Liver (tissue), 9 donors: ENCODE results near the gene NUP37. TPM values are rescaled to one million over a fixed set of nuclear protein-coding genes. Genes with fewer than 3 reads are reported as not detected.
A peak's percentile ranks its signal among the peaks of the same experiment; 100 is the strongest.

ENCODE experiments used
- DNase-seq: peaks from one replicate; pipeline ENCODE4 v3.0.0-alpha.2; 2017; ENCODE audit warnings: low spot score
- H3K27ac ChIP-seq, 2 donors: one replicate each; pipeline ENCODE4 v1.7.0; 2013; ENCODE audit warnings: inconsistent platforms in 2 of 2, low read length in 2 of 2, control low read depth in 1 of 2, low read depth in 1 of 2, mild to moderate bottlenecking in 1 of 2
- H3K27me3 ChIP-seq, 4 donors: one replicate each; pipeline versions ENCODE4 v1.6.1 to v1.7.0; 2013; ENCODE audit warnings: low read length in 3 of 4, inconsistent platforms in 1 of 4, mild to moderate bottlenecking in 1 of 4, moderate library complexity in 1 of 4; ENCODE audit not compliant: control insufficient read depth in 4 of 4, insufficient read depth in 4 of 4
- H3K36me3 ChIP-seq, 4 donors: one replicate each; pipeline versions ENCODE4 v1.6.1 to v1.7.0; 2013; ENCODE audit warnings: low read length in 3 of 4, mild to moderate bottlenecking in 3 of 4, low read depth in 1 of 4, moderate library complexity in 1 of 4; ENCODE audit not compliant: control insufficient read depth in 4 of 4, insufficient read depth in 3 of 4
- H3K4me1 ChIP-seq, 4 donors: one replicate each; pipeline versions ENCODE4 v1.6.1 to v1.7.0; 2013; ENCODE audit warnings: low read length in 3 of 4, mild to moderate bottlenecking in 3 of 4, moderate library complexity in 1 of 4; ENCODE audit not compliant: control insufficient read depth in 4 of 4, insufficient read depth in 4 of 4
- H3K4me3 ChIP-seq, 3 donors: one replicate each; pipeline versions ENCODE4 v1.6.1 to v1.7.0; 2013; ENCODE audit warnings: low read length in 3 of 3, control low read depth in 1 of 3, low read depth in 1 of 3, mild to moderate bottlenecking in 1 of 3
- H3K9ac ChIP-seq, 2 donors: one replicate each; pipeline ENCODE4 v1.7.0; 2013; ENCODE audit warnings: low read length in 2 of 2, mild to moderate bottlenecking in 2 of 2, moderate library complexity in 2 of 2, control low read depth in 1 of 2, low read depth in 1 of 2
- H3K9me3 ChIP-seq, 4 donors: one replicate each; pipeline versions ENCODE4 v1.6.1 to v1.7.0; 2013; ENCODE audit warnings: low read length in 3 of 4; ENCODE audit not compliant: control insufficient read depth in 4 of 4
- EGR1 ChIP-seq, 2 donors: IDR thresholded peaks; 2 replicates each; pipeline ENCODE4 v1.6.1; 2016 to 2018; ENCODE audit warnings: antibody characterized with exemption in 2 of 2, low read depth in 2 of 2
- FOXA1 ChIP-seq: IDR thresholded peaks from 2 replicates; pipeline ENCODE4 v1.6.1; 2016; ENCODE audit warnings: antibody characterized with exemption
- FOXA2 ChIP-seq: IDR thresholded peaks from 2 replicates; pipeline ENCODE4 v1.6.1; 2016; ENCODE audit warnings: antibody characterized with exemption
- GABPA ChIP-seq, 2 donors: IDR thresholded peaks in 1 of 2; conservative IDR thresholded peaks in 1 of 2; 2 replicates each; pipeline ENCODE4 v1.6.1; 2016; ENCODE audit warnings: antibody characterized with exemption in 2 of 2, mild to moderate bottlenecking in 1 of 2, moderate library complexity in 1 of 2
- HNF4A ChIP-seq, 2 donors: conservative IDR thresholded peaks; 2 replicates each; pipeline ENCODE4 v1.6.1; 2016; ENCODE audit warnings: antibody characterized with exemption in 2 of 2, mild to moderate bottlenecking in 2 of 2
- HNF4G ChIP-seq: IDR thresholded peaks from 2 replicates; pipeline ENCODE4 v1.6.1; 2016; ENCODE audit warnings: antibody characterized with exemption
- JUND ChIP-seq, 2 donors: IDR thresholded peaks; 2 replicates each; pipeline ENCODE4 v1.6.1; 2016; ENCODE audit warnings: antibody characterized with exemption in 2 of 2
- NR2F2 ChIP-seq: IDR thresholded peaks from 2 replicates; pipeline ENCODE4 v1.6.1; 2016; ENCODE audit warnings: antibody characterized with exemption
- RAD21 ChIP-seq, 2 donors: IDR thresholded peaks; 2 replicates each; pipeline ENCODE4 v1.6.1; 2016; ENCODE audit warnings: antibody characterized with exemption in 2 of 2, mild to moderate bottlenecking in 2 of 2
- RXRA ChIP-seq, 2 donors: IDR thresholded peaks; 2 replicates each; pipeline ENCODE4 v1.6.1; 2017 to 2018; ENCODE audit warnings: antibody characterized with exemption in 2 of 2, mild to moderate bottlenecking in 1 of 2
- SP1 ChIP-seq: IDR thresholded peaks from 2 replicates; pipeline ENCODE4 v1.6.1; 2018; ENCODE audit warnings: antibody characterized with exemption, mild to moderate bottlenecking
- TAF1 ChIP-seq: conservative IDR thresholded peaks from 2 replicates; pipeline ENCODE4 v1.6.1; 2016; ENCODE audit warnings: antibody characterized with exemption, mild to moderate bottlenecking
- YY1 ChIP-seq: IDR thresholded peaks from 2 replicates; pipeline ENCODE4 v1.6.1; 2016; ENCODE audit warnings: antibody characterized with exemption, mild to moderate bottlenecking
- WGBS: extraction: QIAGEN DNeasy Blood & Tissue Kit; methylation state at CpG from one replicate; pipeline ENCODE4 v1.1.7; 2013; 5-methylcytosine and 5-hydroxymethylcytosine counted together
- polyA plus RNA-seq, 2 donors: library from polyadenylated mRNA; stranded (reverse) in 1 of 2; unstranded in 1 of 2; fragments of 200-250 nt in 1 of 2; fragments of >200 nt in 1 of 2; fragmentation: Nextera tagmentation in 1 of 2; extraction: Ambion mirVana in 1 of 2; gene quantifications; one replicate each; pipeline versions ENCODE4 v1.2.1 to v1.2.3, GENCODE V29; 2013 to 2015
- total RNA-seq, 2 donors: library from RNA; depleted of rRNA; stranded (reverse); fragments of >200 nt; gene quantifications; one replicate each; pipeline ENCODE4 v1.2.3, GENCODE V29; 2014
- TF ChIP-seq, protein P1 (sequence below): IDR thresholded peaks from 2 replicates; pipeline ENCODE4 v1.6.1; 2016; ENCODE audit warnings: antibody characterized with exemption, mild to moderate bottlenecking
- TF ChIP-seq, protein P2 (sequence below): fragments of 150-350 bp; IDR thresholded peaks from 2 replicates; pipeline ENCODE4 v1.5.1; 2017; ENCODE audit warnings: improper control_type of control experiment, low read depth, low read length; ENCODE audit not compliant: missing input control
- TF ChIP-seq, protein P3 (sequence below): IDR thresholded peaks from 2 replicates; pipeline ENCODE4 v1.6.1; 2016; ENCODE audit warnings: antibody characterized with exemption
- TF ChIP-seq, protein P4 (sequence below): IDR thresholded peaks from 2 replicates; pipeline ENCODE4 v1.6.1; 2016; ENCODE audit warnings: antibody characterized with exemption
- donor health status: healthy.
- donor health status: healthy.
- donor health status: healthy.
- donor health status: healthy.
- donor health status: healthy.

NUP37 gene
- total and polyA plus RNA-seq, 4 donors, result 7.3 to 24.5 (median 8.5) TPM

DNA sequence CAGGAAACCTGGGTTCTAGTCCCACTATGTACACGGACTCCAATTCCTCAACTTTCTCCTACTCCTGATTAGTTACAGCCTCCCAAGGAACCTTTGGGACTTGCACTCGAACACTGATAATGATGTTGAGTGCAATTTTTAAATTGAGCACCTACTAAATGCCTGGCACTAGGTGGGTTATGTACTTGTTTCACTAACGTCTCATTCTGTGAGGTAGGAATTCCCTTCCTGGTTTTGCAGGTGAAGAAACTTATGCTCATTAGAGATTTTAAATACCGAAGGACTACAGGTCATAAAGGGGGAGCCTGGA lies 605 bp upstream of the NUP37 start:
- no peak overlapping the region for H3K27ac ChIP-seq
- 7% methylated on average over 4 of the region's 4 CpGs for WGBS

DNA sequence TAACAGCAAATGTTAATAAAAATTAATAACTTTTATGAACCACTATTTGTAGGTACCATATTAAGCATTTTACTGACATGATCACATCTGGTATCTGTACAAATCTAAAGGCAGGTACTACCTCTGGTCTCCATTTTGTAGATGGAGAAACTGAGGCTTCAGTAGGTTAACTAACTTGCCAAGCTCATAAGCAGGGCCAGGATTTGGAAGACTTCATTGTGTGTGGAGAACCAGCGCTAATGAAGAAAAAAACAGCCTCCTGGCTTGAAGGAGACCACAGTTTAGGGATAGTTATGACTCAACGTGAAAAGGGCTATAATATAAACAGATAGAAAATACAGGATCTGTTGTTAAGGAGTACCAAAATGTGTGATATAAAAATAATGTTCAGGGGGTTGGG lies 1.0 kb downstream of the NUP37 start:
- Histone ChIP-seq H3K9me3 (no peaks in the 10 kb centered on the region), H3K27ac (no peak overlapping the region), H3K4me3 (peak overlapping the region; percentile 73 to 97 (median 77)), H3K9ac (no peak overlapping the region), H3K27me3 (no peaks in the 10 kb centered on the region), H3K4me1 (peaks cover 4 to 15% (median 12%) of the 10 kb centered on the region in 4 donors), H3K36me3 (peaks cover 3 to 6% (median 3%) of the 10 kb centered on the region in 4 donors)
- TF ChIP-seq, protein P1, sequence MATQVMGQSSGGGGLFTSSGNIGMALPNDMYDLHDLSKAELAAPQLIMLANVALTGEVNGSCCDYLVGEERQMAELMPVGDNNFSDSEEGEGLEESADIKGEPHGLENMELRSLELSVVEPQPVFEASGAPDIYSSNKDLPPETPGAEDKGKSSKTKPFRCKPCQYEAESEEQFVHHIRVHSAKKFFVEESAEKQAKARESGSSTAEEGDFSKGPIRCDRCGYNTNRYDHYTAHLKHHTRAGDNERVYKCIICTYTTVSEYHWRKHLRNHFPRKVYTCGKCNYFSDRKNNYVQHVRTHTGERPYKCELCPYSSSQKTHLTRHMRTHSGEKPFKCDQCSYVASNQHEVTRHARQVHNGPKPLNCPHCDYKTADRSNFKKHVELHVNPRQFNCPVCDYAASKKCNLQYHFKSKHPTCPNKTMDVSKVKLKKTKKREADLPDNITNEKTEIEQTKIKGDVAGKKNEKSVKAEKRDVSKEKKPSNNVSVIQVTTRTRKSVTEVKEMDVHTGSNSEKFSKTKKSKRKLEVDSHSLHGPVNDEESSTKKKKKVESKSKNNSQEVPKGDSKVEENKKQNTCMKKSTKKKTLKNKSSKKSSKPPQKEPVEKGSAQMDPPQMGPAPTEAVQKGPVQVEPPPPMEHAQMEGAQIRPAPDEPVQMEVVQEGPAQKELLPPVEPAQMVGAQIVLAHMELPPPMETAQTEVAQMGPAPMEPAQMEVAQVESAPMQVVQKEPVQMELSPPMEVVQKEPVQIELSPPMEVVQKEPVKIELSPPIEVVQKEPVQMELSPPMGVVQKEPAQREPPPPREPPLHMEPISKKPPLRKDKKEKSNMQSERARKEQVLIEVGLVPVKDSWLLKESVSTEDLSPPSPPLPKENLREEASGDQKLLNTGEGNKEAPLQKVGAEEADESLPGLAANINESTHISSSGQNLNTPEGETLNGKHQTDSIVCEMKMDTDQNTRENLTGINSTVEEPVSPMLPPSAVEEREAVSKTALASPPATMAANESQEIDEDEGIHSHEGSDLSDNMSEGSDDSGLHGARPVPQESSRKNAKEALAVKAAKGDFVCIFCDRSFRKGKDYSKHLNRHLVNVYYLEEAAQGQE, result no peak
- no peak for TF ChIP-seq SP1
- TF ChIP-seq RAD21 (IDR thresholded peaks at IDR 0.05), result no peak
- TF ChIP-seq FOXA2, result no peak
- no peak for TF ChIP-seq YY1
- TF ChIP-seq GABPA (IDR thresholded peaks at IDR 0.05 in 1 of 2, conservative IDR thresholded peaks at IDR 0.05 in 1 of 2), result no peak
- no peak for TF ChIP-seq JUND (IDR thresholded peaks at IDR 0.05)
- TF ChIP-seq FOXA1, result no peak
- TF ChIP-seq HNF4A (conservative IDR thresholded peaks at IDR 0.05), result no peak
- TF ChIP-seq, protein P2, sequence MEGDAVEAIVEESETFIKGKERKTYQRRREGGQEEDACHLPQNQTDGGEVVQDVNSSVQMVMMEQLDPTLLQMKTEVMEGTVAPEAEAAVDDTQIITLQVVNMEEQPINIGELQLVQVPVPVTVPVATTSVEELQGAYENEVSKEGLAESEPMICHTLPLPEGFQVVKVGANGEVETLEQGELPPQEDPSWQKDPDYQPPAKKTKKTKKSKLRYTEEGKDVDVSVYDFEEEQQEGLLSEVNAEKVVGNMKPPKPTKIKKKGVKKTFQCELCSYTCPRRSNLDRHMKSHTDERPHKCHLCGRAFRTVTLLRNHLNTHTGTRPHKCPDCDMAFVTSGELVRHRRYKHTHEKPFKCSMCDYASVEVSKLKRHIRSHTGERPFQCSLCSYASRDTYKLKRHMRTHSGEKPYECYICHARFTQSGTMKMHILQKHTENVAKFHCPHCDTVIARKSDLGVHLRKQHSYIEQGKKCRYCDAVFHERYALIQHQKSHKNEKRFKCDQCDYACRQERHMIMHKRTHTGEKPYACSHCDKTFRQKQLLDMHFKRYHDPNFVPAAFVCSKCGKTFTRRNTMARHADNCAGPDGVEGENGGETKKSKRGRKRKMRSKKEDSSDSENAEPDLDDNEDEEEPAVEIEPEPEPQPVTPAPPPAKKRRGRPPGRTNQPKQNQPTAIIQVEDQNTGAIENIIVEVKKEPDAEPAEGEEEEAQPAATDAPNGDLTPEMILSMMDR, result no peak
- TF ChIP-seq TAF1, result no peak
- no peak for TF ChIP-seq HNF4G
- no peak for DNase-seq
- 81% methylated on average over 2 of the region's 2 CpGs for WGBS

More for the DNA sequence above, 605 bp upstream of the NUP37 start:
- no peaks in the 10 kb centered on the region for H3K9me3 ChIP-seq
- peaks cover 0 to 5% (median 2%) of the 10 kb centered on the region in 4 donors for H3K36me3 ChIP-seq
- peaks cover 4 to 15% (median 12%) of the 10 kb centered on the region in 4 donors for H3K4me1 ChIP-seq
- peak overlapping the region in 1 of 2 donors; percentile 6 for H3K9ac ChIP-seq
- DNase-seq, result no peak
- no peak for TF ChIP-seq RAD21 (IDR thresholded peaks at IDR 0.05)
- TF ChIP-seq, protein P3, sequence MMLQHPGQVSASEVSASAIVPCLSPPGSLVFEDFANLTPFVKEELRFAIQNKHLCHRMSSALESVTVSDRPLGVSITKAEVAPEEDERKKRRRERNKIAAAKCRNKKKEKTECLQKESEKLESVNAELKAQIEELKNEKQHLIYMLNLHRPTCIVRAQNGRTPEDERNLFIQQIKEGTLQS, result no peak
- TF ChIP-seq SP1, result no peak
- no peak for TF ChIP-seq FOXA2
- TF ChIP-seq EGR1 (IDR thresholded peaks at IDR 0.05; ENCODE audit: low read depth in 2 of 2), result no peak
- TF ChIP-seq, protein P4, sequence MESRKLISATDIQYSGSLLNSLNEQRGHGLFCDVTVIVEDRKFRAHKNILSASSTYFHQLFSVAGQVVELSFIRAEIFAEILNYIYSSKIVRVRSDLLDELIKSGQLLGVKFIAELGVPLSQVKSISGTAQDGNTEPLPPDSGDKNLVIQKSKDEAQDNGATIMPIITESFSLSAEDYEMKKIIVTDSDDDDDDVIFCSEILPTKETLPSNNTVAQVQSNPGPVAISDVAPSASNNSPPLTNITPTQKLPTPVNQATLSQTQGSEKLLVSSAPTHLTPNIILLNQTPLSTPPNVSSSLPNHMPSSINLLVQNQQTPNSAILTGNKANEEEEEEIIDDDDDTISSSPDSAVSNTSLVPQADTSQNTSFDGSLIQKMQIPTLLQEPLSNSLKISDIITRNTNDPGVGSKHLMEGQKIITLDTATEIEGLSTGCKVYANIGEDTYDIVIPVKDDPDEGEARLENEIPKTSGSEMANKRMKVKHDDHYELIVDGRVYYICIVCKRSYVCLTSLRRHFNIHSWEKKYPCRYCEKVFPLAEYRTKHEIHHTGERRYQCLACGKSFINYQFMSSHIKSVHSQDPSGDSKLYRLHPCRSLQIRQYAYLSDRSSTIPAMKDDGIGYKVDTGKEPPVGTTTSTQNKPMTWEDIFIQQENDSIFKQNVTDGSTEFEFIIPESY, result no peak
- no peak for TF ChIP-seq RXRA (IDR thresholded peaks at IDR 0.05)
- no peak for TF ChIP-seq YY1
- no peak for TF ChIP-seq NR2F2
- no peak for TF ChIP-seq FOXA1
- no peaks in the 10 kb centered on the region for H3K27me3 ChIP-seq
- H3K4me3 ChIP-seq, result peak overlapping the region; percentile 73 to 97 (median 77)
